MM.1S (cell line): ENCODE results near the gene SSC4D.
"Not testable (repeated sequence)": the region's sequence is repeated elsewhere in the genome, so short reads cannot be mapped to it uniquely, and the experiment has no call there.

ENCODE experiments used
- DNase-seq: peaks from one replicate; pipeline ENCODE4 v3.0.0-alpha.2; 2015
- H2AFZ ChIP-seq: fragments of 300-600 bp; sonication (generic); 2 replicates; pipeline ENCODE4 v1.6.0; 2016; ENCODE audit warnings: antibody characterized with exemption, low read length
- H3F3A ChIP-seq: fragments of 300-600 bp; sonication (generic); 2 replicates; pipeline ENCODE4 v1.6.1; 2016; ENCODE audit warnings: mild to moderate bottlenecking, antibody characterized with exemption, low read length, moderate library complexity, mixed read lengths; ENCODE audit not compliant: insufficient read depth
- H3K27ac ChIP-seq: fragments of 300-600 bp; sonication (generic); 2 replicates; pipeline ENCODE4 v1.5.1; 2016; ENCODE audit warnings: mild to moderate bottlenecking, low read length
- H3K27me3 ChIP-seq: fragments of 300-600 bp; sonication (generic); replicated peaks from 2 replicates; pipeline ENCODE4 v1.6.0; 2016; ENCODE audit warnings: low read length; ENCODE audit not compliant: insufficient read depth
- H3K36me3 ChIP-seq: fragments of 300-600 bp; sonication (generic); replicated peaks from 2 replicates; pipeline ENCODE4 v1.6.1; 2016; ENCODE audit warnings: mild to moderate bottlenecking, low read length, mixed read lengths; ENCODE audit not compliant: insufficient read depth
- H3K4me1 ChIP-seq: fragments of 300-600 bp; sonication (generic); 2 replicates; pipeline ENCODE4 v1.6.1; 2016; ENCODE audit warnings: low read length, mixed read lengths
- H3K4me2 ChIP-seq: fragments of 300-600 bp; sonication (generic); 2 replicates; pipeline ENCODE4 v1.6.0; 2016; ENCODE audit warnings: low read depth, low read length
- H3K4me3 ChIP-seq: fragments of 300-600 bp; sonication (generic); 2 replicates; pipeline ENCODE4 v1.5.1; 2016; ENCODE audit warnings: low read length, mixed read lengths
- H3K79me2 ChIP-seq: fragments of 300-600 bp; sonication (generic); 2 replicates; pipeline ENCODE4 v1.6.1; 2016; ENCODE audit warnings: mixed run types, low read length, mixed read lengths
- H3K9ac ChIP-seq: fragments of 300-600 bp; sonication (generic); 2 replicates; pipeline ENCODE4 v1.6.1; 2016; ENCODE audit warnings: low read length, mixed read lengths
- H3K9me2 ChIP-seq: fragments of 300-600 bp; sonication (generic); replicated peaks from 2 replicates; pipeline ENCODE4 v1.6.1; 2016; ENCODE audit warnings: mild to moderate bottlenecking, low read length, mixed read lengths; ENCODE audit not compliant: insufficient read depth
- H3K9me3 ChIP-seq: fragments of 300-600 bp; sonication (generic); replicated peaks from 2 replicates; pipeline ENCODE4 v1.6.1; 2016; ENCODE audit warnings: mild to moderate bottlenecking, low read length, mixed read lengths; ENCODE audit not compliant: insufficient read depth
- H4K20me1 ChIP-seq: fragments of 300-600 bp; sonication (generic); 2 replicates; pipeline ENCODE4 v1.6.1; 2016; ENCODE audit warnings: mild to moderate bottlenecking, low read length, moderate library complexity, mixed read lengths; ENCODE audit not compliant: insufficient read depth
- EZH2 ChIP-seq: fragments of 300-600 bp; sonication (generic); optimal IDR thresholded peaks from 2 replicates; pipeline ENCODE3; 2017; ENCODE audit warnings: low read depth, mild to moderate bottlenecking, antibody characterized with exemption, low read length, mixed read lengths
- EZH2phosphoT487 ChIP-seq: fragments of 300-600 bp; sonication (generic); IDR thresholded peaks from 2 replicates; pipeline ENCODE4 v1.6.1; 2018; ENCODE audit warnings: antibody characterized with exemption, low read length
- TF ChIP-seq, protein P1 (sequence below): fragments of 300-600 bp; sonication (generic); IDR thresholded peaks from 2 replicates; pipeline ENCODE4 v1.5.1; 2016; ENCODE audit warnings: antibody characterized with exemption, low read length, mixed read lengths

Gene SSC4D

DNA sequence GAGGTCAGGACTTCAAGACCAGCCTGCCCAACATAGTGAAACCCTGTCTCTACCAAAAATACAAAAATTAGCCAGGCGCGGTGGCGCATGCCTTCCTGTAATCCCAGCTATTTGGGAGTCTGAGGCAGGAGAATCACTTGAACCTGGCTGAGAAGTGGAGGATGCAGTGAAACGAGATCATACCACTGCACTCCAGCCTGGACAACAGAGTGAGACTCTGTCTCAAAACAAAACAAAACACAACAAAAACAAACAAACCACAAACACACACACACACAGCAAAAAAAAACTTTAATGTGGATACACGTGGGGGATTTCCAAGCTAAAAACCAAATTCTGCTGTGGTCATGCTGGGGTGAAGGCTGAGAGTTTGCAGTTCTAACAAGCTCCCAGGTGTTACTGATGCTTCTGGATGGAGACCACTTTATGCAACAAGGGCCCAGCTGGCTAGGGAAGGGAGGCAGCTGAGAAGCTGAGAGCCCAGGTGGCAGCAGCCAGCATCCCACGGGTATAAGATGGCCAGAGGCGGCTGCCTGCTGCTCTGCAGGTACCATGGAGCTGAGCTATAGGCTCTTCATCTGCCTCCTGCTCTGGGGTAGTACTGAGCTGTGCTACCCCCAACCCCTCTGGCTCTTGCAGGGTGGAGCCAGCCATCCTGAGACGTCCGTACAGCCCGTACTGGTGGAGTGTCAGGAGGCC lies 15.1 kb upstream of the SSC4D start, which contains the start of gene ZP3:
Gene ZP3, plus strand, starts transcription at position 538 of the 699 bp plus-strand sequence. Its CDS starts 15 bp downstream, at position 553.
- Histone ChIP-seq H3K4me2 (peak within 1 kb of the TSS; percentile 24; the same call in 1 of the 2 replicates), H4K20me1 (no peaks in the 10 kb centered on the region), H3K36me3 (no peaks in the 10 kb centered on the region), H2AFZ (0 out of 2 replicates have a peak within 1 kb of the TSS, but pooled peaks have one; percentile 15), H3K79me2 (no peaks in the 10 kb centered on the region), H3K4me1 (peaks cover 20% of the 10 kb centered on the region), H3K4me3 (no peak within 1 kb of the TSS), H3K9me3 (no peaks in the 10 kb centered on the region), H3F3A (peaks cover 12% of the 10 kb centered on the region), H3K9ac (no peak within 1 kb of the TSS), H3K9me2 (no peaks in the 10 kb centered on the region), H3K27ac (peak within 1 kb of the TSS; percentile 58; the same call in 1 of the 2 replicates), H3K27me3 (no peaks in the 10 kb centered on the region)
- peak; percentile 87 for DNase-seq
- TF ChIP-seq EZH2phosphoT487 (no peak), EZH2 (no peak)
- TF ChIP-seq, protein P1, sequence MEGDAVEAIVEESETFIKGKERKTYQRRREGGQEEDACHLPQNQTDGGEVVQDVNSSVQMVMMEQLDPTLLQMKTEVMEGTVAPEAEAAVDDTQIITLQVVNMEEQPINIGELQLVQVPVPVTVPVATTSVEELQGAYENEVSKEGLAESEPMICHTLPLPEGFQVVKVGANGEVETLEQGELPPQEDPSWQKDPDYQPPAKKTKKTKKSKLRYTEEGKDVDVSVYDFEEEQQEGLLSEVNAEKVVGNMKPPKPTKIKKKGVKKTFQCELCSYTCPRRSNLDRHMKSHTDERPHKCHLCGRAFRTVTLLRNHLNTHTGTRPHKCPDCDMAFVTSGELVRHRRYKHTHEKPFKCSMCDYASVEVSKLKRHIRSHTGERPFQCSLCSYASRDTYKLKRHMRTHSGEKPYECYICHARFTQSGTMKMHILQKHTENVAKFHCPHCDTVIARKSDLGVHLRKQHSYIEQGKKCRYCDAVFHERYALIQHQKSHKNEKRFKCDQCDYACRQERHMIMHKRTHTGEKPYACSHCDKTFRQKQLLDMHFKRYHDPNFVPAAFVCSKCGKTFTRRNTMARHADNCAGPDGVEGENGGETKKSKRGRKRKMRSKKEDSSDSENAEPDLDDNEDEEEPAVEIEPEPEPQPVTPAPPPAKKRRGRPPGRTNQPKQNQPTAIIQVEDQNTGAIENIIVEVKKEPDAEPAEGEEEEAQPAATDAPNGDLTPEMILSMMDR = no peak

DNA sequence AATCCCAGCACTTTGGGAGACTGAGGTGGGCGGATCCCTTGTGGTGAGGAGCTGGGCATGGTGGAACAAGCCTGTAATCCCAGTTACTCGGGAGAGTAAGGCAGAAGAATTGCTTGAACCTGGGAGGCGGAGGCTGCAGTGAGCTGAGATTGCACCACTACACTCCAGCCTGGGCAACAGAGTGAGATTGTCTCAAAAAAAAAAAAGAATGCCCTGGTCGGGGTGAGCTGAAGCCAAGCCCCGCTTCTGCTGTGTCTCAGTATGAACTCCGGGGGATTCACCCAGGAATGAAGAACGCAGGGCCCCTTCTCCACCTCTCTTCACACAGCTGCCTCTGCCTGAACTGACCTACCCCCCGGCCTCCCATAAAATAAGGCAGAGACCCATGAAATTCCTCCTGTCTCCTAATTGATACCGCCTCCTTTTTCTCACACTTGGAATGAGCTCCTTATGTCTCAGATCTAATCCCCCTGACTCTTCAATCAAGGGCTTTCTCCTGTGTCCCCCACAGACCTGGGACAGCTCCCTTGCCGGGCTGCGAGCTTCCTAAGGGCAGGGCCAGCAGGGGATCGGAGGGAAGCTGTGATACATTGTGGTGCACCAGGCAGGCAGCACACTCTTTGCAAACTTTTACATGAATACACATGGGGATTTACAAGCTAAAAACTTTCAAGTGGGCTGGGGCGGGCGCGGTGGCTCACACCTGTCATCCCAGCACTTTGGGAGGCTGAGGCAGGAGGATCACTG lies 14.3 kb upstream of the SSC4D start:
- no peaks in the 10 kb centered on the region for H3K27me3 ChIP-seq
- no peaks in the 10 kb centered on the region for H3K9me2 ChIP-seq
- H3K4me2 ChIP-seq = no peak overlapping the region
- DNase-seq = no peak
- H3K4me3 ChIP-seq = no peak overlapping the region
- H3K79me2 ChIP-seq = no peaks in the 10 kb centered on the region
- TF ChIP-seq EZH2phosphoT487 = no peak
- TF ChIP-seq EZH2 = no peak
- no peaks in the 10 kb centered on the region for H3K9me3 ChIP-seq
- no peaks in the 10 kb centered on the region for H3K36me3 ChIP-seq
- H3K4me1 ChIP-seq = peaks cover 20% of the 10 kb centered on the region
- H3K9ac ChIP-seq = no peak overlapping the region
- H3F3A ChIP-seq = peaks cover 12% of the 10 kb centered on the region
- H2AFZ ChIP-seq = 0 out of 2 replicates have a peak overlapping the region, but pooled peaks have one; percentile 15
- H4K20me1 ChIP-seq = no peaks in the 10 kb centered on the region
- peak overlapping the region; percentile 38; the same call in 1 of the 2 replicates for H3K27ac ChIP-seq

DNA sequence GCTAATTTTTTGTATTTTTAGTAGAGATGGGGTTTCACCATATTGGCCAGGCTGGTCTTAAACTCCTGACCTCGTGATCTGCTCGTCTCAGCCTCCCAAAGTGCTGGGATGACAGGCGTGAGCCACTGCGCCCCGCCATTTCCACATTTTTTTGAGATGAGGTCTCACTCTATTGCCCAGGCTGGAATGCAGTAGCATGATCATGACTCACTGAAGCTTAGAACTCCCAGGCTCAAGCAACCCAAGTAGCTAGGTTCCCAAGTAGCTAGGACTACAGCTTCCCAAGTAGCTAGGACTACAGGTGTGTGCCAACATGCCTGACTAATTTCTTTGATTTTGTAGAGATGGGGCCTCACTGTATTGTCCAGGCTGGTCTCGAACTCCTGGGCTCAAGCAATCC lies 11.6 kb upstream of the SSC4D start:
- H3K36me3 ChIP-seq, H3K27me3 ChIP-seq, H3K9me3 ChIP-seq, H3K9me2 ChIP-seq, DNase-seq, H3K9ac ChIP-seq, H3K4me3 ChIP-seq, H4K20me1 ChIP-seq, H2AFZ ChIP-seq, H3K27ac ChIP-seq, H3K79me2 ChIP-seq, H3K4me2 ChIP-seq: not testable (repeated sequence)
- Histone ChIP-seq H3F3A (peaks cover 12% of the 10 kb centered on the region), H3K4me1 (peaks cover 20% of the 10 kb centered on the region)

DNA sequence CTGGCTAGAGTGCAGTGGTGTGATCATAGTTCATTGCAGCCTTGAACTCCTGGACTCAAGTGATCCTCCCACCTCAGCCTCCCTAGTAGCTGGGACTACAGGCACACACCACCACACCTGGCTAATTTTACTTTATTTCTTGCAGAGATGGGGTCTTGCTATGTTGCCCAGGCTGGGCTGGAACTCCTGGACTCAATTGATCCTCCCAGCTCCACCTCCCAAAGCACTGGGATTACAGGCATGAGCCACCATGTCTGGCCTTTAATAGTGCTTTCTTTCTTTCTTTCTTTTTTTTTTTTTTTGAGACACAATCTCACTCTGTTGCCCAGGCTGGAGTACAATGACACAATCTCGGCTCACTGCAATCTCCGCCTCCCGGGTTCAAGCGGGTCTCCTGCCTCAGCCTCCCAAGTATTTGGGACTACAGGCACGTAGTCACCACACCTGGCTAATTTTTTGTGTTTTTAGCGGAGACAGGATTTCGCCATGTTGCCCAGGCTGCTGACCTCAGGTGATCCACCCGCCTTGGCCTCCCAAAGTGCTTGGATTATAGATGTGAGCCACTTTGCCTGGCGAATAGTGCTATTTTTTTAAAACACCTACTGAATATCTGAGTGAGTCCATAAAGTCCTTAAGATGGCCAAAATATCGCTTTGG lies 8.3 kb upstream of the SSC4D start:
- not testable (repeated sequence) for H2AFZ ChIP-seq, DNase-seq, H3K4me3 ChIP-seq, H3F3A ChIP-seq, H3K9me3 ChIP-seq, H3K27ac ChIP-seq, H3K9ac ChIP-seq, H3K4me2 ChIP-seq, H3K4me1 ChIP-seq, H4K20me1 ChIP-seq, H3K27me3 ChIP-seq, H3K79me2 ChIP-seq, H3K9me2 ChIP-seq, H3K36me3 ChIP-seq
